GM12875 (cell line): ENCODE data around the gene CEP85L.

Experiments used
- H3K4me3 ChIP-seq: one replicate; pipeline ENCODE4 v1.5.1; 2011; ENCODE audit warnings: low read depth, low read length, control low read depth
- CTCF ChIP-seq: IDR thresholded peaks from 2 replicates; pipeline ENCODE4 v1.5.1; 2011; ENCODE audit warnings: low read depth, mild to moderate bottlenecking, control low read depth, inconsistent platforms, low read length, moderate library complexity, borderline replicate concordance; ENCODE audit not compliant: insufficient read depth

The CEP85L gene

GRCh38 chr6:118639054-118639964 is 12.1 kb downstream of the CEP85L start:
- TF ChIP-seq CTCF = no peak
- no peak overlapping the region for H3K4me3 ChIP-seq

DNA sequence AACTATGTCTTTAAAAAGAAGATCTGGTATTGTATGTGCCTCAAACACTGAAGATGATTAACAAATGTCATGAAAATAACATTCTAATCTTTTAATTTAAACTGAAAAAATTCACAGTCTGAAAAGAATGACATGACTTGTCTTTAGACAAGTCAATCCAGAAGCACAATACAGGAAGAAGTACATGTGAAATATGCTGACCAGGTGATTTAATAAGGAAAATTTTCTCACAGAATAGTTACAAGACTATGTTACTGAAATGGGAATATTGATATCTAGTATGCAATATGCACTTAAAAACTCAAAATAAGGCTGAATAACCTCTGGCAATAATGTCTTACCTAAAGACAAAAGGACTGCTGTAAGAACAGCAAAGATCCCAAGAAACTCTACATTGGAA is 13.1 kb downstream of the CEP85L start:
- no peak overlapping the region for H3K4me3 ChIP-seq
- no peak for TF ChIP-seq CTCF

- H3K4me3 ChIP-seq = no peak overlapping the region
- TF ChIP-seq CTCF = no peak
Observed at GRCh38 chr6:118635909-118636735, 15.3 kb downstream of the CEP85L start.

- no peak overlapping the region for H3K4me3 ChIP-seq
- TF ChIP-seq CTCF = no peak
Observed at GRCh38 chr6:118632359-118632758, 19.0 kb downstream of the CEP85L start.

- no peak for TF ChIP-seq CTCF
- no peak overlapping the region for H3K4me3 ChIP-seq
Observed at GRCh38 chr6:118630923-118631322, 20.5 kb downstream of the CEP85L start.

- H3K4me3 ChIP-seq = no peak overlapping the region
- no peak for TF ChIP-seq CTCF
Observed at GRCh38 chr6:118630067-118630466, 21.3 kb downstream of the CEP85L start.
